ENCODE measurements around the gene PLCD3. TPM values are rescaled to one million over a fixed set of nuclear protein-coding genes. Genes with fewer than 3 reads are reported as not detected.

The PLCD3 gene
- polyA plus RNA-seq, 1 donor = 13.7 TPM

DNA sequence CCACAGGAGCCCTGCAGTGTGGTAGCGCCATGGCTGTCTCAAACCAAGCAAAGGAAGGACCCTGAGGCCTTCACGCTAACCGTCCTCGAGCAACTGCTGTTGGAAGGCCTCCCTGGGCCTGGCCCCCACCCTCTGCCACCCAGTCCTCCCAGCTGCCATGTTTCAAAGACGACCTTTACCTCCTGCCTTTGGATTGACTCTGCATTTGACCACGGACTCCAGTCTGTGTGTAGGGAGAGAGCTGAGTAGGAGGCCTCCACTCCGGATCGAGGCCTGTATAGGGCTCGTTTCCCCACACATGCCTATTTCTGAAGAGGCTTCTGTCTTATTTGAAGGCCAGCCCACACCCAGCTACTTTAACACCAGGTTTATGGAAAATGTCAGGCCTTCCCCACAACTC, 24.3 kb downstream of the PLCD3 start:
- no CpG with 5 or more reads among the region's 9 CpGs for WGBS (ENCODE audit: insufficient coverage, low lambda C conversion rate)
- DNase-seq = no peak
- Histone ChIP-seq H3K4me1 (ENCODE audit: control insufficient read depth, insufficient read depth, low read length) (no peaks in the 10 kb centered on the region), H3K9me3 (ENCODE audit: control insufficient read depth, low read depth, low read length) (no peaks in the 10 kb centered on the region), H3K36me3 (ENCODE audit: control insufficient read depth, insufficient read depth, low read length) (peaks cover 71% of the 10 kb centered on the region), H3K4me3 (ENCODE audit: low read length) (no peak overlapping the region), H3K27me3 (ENCODE audit: control insufficient read depth, insufficient read depth, low read length) (no peaks in the 10 kb centered on the region), H3K27ac (ENCODE audit: low read length) (no peak overlapping the region)

DNA sequence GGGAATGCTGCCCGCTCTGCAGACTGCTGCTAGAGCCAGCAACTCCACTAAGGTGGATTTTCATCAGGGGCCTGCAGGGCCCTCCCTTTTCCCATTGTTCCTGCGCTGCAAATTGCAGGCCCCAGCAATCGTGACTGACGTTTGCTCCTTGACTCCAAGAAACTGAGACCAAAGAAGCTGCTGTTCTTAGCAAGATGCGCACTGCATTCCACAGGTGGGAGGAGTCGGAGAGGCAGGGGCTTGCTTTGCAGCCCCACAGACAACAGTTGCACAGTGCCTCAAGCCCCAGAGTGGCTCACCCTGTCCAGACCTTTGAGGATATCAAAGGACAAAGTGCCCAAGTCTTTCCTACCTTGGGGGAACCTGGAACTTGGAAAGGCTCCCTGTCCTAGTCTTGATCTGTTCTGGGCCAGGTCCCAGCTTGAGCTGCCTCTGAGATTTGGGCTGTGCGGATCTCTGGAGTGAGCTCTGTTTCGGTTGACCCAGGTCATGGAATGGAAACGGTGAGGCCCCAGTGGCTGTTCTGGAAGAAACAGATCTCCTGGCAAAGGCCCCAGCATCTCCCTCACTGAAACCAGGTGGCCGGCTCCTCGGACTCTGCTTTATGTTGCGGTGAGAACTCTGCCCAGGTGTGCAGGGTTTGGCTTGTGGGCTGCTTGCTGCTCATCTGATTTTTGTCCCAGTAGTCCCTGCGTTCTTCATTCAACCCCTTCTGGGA, 24.9 kb downstream of the PLCD3 start:
- H3K4me3 ChIP-seq (ENCODE audit: low read length) = no peak overlapping the region
- H3K27me3 ChIP-seq (ENCODE audit: control insufficient read depth, insufficient read depth, low read length) = no peaks in the 10 kb centered on the region
- H3K27ac ChIP-seq (ENCODE audit: low read length) = no peak overlapping the region
- peaks cover 72% of the 10 kb centered on the region for H3K36me3 ChIP-seq (ENCODE audit: control insufficient read depth, insufficient read depth, low read length)
- no peak for DNase-seq
- no CpG with 5 or more reads among the region's 13 CpGs for WGBS (ENCODE audit: insufficient coverage, low lambda C conversion rate)
- H3K4me1 ChIP-seq (ENCODE audit: control insufficient read depth, insufficient read depth, low read length) = no peaks in the 10 kb centered on the region
- no peaks in the 10 kb centered on the region for H3K9me3 ChIP-seq (ENCODE audit: control insufficient read depth, low read depth, low read length)

DNA sequence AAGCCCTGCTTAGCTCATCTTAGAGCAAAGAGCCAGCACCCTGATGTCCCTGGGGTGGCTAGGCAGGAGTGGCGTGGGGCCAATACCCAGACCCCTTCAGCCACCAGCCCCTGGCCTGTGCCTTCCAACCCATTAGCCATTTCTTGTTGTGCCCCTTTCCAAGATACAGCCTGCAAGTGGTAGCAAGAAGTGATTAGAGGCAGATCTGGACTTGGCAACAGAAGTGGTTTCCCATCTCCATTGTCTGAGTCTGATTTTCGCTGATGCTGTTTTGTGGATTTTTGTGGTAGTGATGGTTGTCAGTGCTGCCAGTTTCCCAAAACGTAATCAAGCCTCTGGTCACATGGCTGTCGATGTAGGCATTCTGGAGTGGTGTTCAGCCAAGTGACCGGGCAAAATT, 25.7 kb downstream of the PLCD3 start:
- WGBS (ENCODE audit: insufficient coverage, low lambda C conversion rate) = no CpG with 5 or more reads among the region's 5 CpGs
- H3K36me3 ChIP-seq (ENCODE audit: control insufficient read depth, insufficient read depth, low read length) = peaks cover 75% of the 10 kb centered on the region
- H3K27me3 ChIP-seq (ENCODE audit: control insufficient read depth, insufficient read depth, low read length) = no peaks in the 10 kb centered on the region
- DNase-seq = no peak
- H3K27ac ChIP-seq (ENCODE audit: low read length) = no peak overlapping the region
- no peaks in the 10 kb centered on the region for H3K9me3 ChIP-seq (ENCODE audit: control insufficient read depth, low read depth, low read length)
- no peaks in the 10 kb centered on the region for H3K4me1 ChIP-seq (ENCODE audit: control insufficient read depth, insufficient read depth, low read length)
- no peak overlapping the region for H3K4me3 ChIP-seq (ENCODE audit: low read length)

DNA sequence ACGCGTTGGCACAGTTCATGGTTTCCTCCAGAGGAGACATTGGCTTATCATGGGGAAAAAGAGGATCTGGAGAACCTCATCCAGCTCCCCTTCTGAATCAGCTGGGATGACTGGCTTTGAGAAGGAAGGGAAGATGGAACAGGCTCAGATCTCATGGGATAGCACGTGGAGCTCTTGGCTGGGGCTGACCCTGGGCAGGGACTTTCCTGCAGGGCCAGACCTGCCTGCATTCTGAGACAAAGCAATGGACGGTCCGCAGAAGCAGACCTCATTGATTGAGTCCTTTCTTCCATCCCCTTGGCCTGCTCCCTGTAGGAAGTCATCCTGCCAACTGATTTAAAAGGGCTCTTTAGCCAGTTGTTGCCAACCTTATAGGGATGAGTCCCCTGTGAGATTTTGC, 26.2 kb downstream of the PLCD3 start:
- no peaks in the 10 kb centered on the region for H3K4me1 ChIP-seq (ENCODE audit: control insufficient read depth, insufficient read depth, low read length)
- no peaks in the 10 kb centered on the region for H3K9me3 ChIP-seq (ENCODE audit: control insufficient read depth, low read depth, low read length)
- H3K4me3 ChIP-seq (ENCODE audit: low read length) = no peak overlapping the region
- no peak for DNase-seq
- no CpG with 5 or more reads among the region's 5 CpGs for WGBS (ENCODE audit: insufficient coverage, low lambda C conversion rate)
- H3K27me3 ChIP-seq (ENCODE audit: control insufficient read depth, insufficient read depth, low read length) = no peaks in the 10 kb centered on the region
- H3K36me3 ChIP-seq (ENCODE audit: control insufficient read depth, insufficient read depth, low read length) = peaks cover 78% of the 10 kb centered on the region
- no peak overlapping the region for H3K27ac ChIP-seq (ENCODE audit: low read length)

DNA sequence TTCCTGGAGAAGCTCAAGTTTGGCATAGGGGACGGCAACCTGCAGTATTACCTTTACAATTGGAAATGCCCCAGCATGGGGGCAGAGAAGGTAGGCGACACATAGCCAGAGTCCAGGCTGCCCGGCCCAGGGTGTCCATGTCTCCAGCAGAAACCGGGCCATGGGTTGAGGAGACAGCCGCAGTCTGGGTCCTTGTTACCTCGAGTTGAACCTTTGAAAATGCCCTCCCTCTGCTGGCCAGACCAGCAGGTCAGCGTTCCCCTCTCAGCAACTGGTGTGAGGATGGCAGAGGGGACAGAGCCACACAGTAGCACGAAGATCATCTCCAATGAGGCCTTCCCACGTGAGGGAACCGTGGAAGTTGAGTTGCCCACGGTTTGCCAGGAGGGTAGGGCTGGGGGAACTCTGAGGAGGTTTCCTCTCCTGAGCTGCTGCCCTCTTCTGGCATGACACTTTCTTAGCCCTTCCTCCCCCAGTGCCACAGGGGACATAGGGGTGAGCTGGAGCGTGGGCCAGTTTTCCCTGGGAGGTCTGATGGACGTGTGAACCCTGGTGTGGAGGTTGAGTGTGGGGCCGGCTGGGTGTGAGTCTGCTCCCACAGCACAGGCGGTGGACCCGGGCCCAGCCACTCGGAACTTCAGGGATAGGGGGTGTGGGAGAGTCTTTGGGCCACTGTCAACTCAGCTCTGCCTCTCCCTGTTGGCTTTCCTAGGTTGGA, 27.2 kb downstream of the PLCD3 start:
- no CpG with 5 or more reads among the region's 17 CpGs for WGBS (ENCODE audit: insufficient coverage, low lambda C conversion rate)
- Histone ChIP-seq H3K4me1 (ENCODE audit: control insufficient read depth, insufficient read depth, low read length) (no peaks in the 10 kb centered on the region), H3K27ac (ENCODE audit: low read length) (no peak overlapping the region), H3K27me3 (ENCODE audit: control insufficient read depth, insufficient read depth, low read length) (no peaks in the 10 kb centered on the region), H3K4me3 (ENCODE audit: low read length) (no peak overlapping the region), H3K9me3 (ENCODE audit: control insufficient read depth, low read depth, low read length) (no peaks in the 10 kb centered on the region), H3K36me3 (ENCODE audit: control insufficient read depth, insufficient read depth, low read length) (peaks cover 79% of the 10 kb centered on the region)
- DNase-seq = no peak

DNA sequence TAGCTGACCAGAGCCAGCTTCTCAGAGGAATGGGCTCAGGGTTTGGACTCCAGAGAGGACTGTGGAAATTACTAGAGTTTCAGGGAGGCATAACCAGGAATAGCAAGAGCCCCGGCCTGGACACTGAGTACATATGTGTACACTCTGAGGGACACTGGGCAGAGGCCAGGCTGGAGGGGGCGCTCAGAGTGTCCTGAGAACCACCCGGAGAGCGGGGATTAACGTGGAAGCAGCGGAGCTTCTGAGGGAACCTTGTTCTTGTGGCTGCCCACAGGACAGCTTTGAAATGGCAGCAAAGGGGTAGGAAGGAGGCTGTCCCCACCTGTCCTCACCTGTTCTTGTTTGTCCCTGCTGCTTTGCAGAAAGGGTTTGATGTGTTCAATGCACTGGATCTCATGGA, 27.8 kb downstream of the PLCD3 start:
- Histone ChIP-seq H3K27me3 (ENCODE audit: control insufficient read depth, insufficient read depth, low read length) (no peaks in the 10 kb centered on the region), H3K27ac (ENCODE audit: low read length) (no peak overlapping the region), H3K4me1 (ENCODE audit: control insufficient read depth, insufficient read depth, low read length) (no peaks in the 10 kb centered on the region), H3K9me3 (ENCODE audit: control insufficient read depth, low read depth, low read length) (no peaks in the 10 kb centered on the region), H3K4me3 (ENCODE audit: low read length) (no peak overlapping the region), H3K36me3 (ENCODE audit: control insufficient read depth, insufficient read depth, low read length) (peaks cover 84% of the 10 kb centered on the region)
- no peak for DNase-seq
- WGBS (ENCODE audit: insufficient coverage, low lambda C conversion rate) = no CpG with 5 or more reads among the region's 6 CpGs

DNA sequence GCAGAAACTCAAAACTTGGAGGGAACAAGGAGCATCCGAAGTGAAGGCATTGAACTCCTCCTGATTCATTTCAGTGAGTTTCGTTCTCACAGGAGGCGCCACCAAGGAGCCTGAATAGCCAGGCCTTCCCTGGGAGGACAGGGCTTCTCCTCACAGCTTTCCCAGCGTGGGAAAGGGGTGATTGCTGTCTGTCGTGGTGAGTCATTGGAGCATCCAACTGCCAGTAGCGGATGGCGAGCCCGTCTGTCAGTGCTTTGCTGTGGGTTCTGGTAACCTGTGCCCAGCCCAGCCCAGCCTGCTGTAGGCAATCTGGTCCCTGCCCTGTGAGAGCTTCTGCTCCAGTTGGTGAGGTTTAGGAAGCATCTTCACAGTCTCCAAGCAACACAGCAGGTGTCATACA, 28.3 kb downstream of the PLCD3 start:
- Histone ChIP-seq H3K4me3 (ENCODE audit: low read length) (no peak overlapping the region), H3K9me3 (ENCODE audit: control insufficient read depth, low read depth, low read length) (no peaks in the 10 kb centered on the region), H3K36me3 (ENCODE audit: control insufficient read depth, insufficient read depth, low read length) (peaks cover 87% of the 10 kb centered on the region), H3K4me1 (ENCODE audit: control insufficient read depth, insufficient read depth, low read length) (no peaks in the 10 kb centered on the region), H3K27me3 (ENCODE audit: control insufficient read depth, insufficient read depth, low read length) (no peaks in the 10 kb centered on the region), H3K27ac (ENCODE audit: low read length) (no peak overlapping the region)
- WGBS (ENCODE audit: insufficient coverage, low lambda C conversion rate) = no CpG with 5 or more reads among the region's 8 CpGs
- no peak for DNase-seq

DNA sequence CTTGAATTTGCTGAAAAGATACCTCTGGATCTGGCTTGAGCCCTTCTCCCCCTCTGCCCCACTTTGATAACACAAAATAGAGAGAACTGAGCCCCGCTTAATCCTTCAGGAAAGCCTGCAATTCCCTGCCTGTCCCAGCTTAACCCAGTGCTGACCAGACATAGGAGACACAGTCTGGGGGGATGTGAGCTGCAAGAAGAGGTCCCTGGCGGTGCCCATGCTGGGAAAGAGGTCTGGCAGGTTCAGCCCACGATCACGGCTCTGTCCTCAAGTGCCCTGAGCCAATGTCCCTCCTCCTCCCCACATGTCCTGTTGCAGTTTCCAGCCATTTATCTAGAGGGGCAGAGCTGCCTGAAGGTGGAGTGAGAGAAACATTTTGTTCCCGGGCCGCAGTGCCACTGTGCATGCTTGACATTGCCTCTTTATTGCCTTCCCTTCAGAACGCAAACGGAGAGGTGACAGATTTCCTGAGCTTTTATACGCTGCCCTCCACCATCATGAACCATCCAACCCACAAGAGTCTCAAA, 29.0 kb downstream of the PLCD3 start:
- no peak overlapping the region for H3K27ac ChIP-seq (ENCODE audit: low read length)
- no peak for DNase-seq
- H3K4me3 ChIP-seq (ENCODE audit: low read length) = no peak overlapping the region
- no peaks in the 10 kb centered on the region for H3K4me1 ChIP-seq (ENCODE audit: control insufficient read depth, insufficient read depth, low read length)
- H3K9me3 ChIP-seq (ENCODE audit: control insufficient read depth, low read depth, low read length) = no peaks in the 10 kb centered on the region
- WGBS (ENCODE audit: insufficient coverage, low lambda C conversion rate) = 87% methylated on average over 3 of the region's 9 CpGs
- H3K36me3 ChIP-seq (ENCODE audit: control insufficient read depth, insufficient read depth, low read length) = peaks cover 88% of the 10 kb centered on the region
- no peaks in the 10 kb centered on the region for H3K27me3 ChIP-seq (ENCODE audit: control insufficient read depth, insufficient read depth, low read length)

DNA sequence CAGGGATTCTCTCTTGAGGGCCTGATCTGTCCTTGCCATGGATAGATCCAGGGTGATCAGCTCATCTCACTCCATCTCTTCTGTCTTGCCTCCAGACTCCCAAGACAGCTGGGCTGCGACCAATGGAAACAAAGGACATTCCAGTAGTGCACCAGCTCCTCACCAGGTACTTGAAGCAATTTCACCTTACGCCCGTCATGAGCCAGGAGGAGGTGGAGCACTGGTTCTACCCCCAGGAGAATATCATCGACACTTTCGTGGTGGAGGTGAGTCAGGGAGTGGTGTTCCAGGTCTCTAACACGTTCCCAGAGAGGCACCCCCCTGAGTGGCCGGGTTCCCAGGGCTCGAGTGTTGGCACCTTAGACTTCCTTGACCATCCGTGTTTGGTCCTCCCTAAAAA, 29.5 kb downstream of the PLCD3 start:
- H3K4me1 ChIP-seq (ENCODE audit: control insufficient read depth, insufficient read depth, low read length) = no peaks in the 10 kb centered on the region
- H3K27me3 ChIP-seq (ENCODE audit: control insufficient read depth, insufficient read depth, low read length) = no peaks in the 10 kb centered on the region
- no peak for DNase-seq
- WGBS (ENCODE audit: insufficient coverage, low lambda C conversion rate) = no CpG with 5 or more reads among the region's 9 CpGs
- no peak overlapping the region for H3K27ac ChIP-seq (ENCODE audit: low read length)
- no peaks in the 10 kb centered on the region for H3K9me3 ChIP-seq (ENCODE audit: control insufficient read depth, low read depth, low read length)
- H3K36me3 ChIP-seq (ENCODE audit: control insufficient read depth, insufficient read depth, low read length) = peaks cover 89% of the 10 kb centered on the region
- no peak overlapping the region for H3K4me3 ChIP-seq (ENCODE audit: low read length)

DNA sequence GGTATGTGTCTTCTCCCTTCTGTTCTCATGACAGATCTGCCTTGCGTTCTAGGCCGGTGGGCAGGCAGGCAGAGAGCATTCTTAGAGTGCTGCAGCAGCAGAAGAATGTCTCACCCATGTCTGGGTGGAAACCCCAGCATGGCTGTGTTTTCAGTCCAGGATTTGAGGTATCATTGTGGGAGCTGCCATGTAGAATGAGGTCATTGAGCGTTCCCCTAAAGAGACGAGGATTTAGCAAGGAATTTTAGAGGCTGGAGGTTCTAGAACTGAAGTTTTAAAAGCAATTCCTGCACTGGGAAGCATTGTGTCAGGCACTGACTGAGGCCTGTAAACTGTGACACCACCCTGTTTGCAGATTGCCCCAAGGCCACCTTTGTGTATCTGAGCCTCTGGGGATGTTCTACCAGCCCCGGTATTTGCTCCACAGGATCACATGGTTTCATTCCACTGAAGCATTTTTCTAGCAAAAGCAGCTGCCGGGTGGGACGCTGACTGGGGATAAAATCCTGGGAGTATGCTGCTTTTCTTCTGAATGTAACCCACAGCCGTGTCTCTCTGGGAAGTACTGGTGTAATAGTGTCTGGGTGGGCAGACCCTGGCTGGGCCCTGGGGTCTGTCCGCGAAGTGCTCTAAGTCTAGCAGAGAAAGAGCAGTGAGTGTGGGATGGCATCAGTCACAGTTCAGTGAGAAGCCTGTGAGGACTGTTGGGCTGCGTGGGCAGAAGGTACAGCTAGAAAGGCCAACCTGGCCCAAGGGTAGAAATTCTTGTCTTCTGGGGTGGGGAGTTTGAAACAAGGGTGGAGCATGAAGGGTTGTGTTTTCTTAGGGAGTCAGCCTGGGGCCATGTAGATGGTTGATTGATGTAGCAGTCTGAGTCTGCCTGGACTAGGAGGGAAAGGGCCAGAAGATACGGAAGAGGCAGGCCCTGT, 30.2 kb downstream of the PLCD3 start:
- Histone ChIP-seq H3K27ac (ENCODE audit: low read length) (no peak overlapping the region), H3K27me3 (ENCODE audit: control insufficient read depth, insufficient read depth, low read length) (no peaks in the 10 kb centered on the region), H3K4me1 (ENCODE audit: control insufficient read depth, insufficient read depth, low read length) (no peaks in the 10 kb centered on the region), H3K9me3 (ENCODE audit: control insufficient read depth, low read depth, low read length) (no peaks in the 10 kb centered on the region), H3K36me3 (ENCODE audit: control insufficient read depth, insufficient read depth, low read length) (peaks cover 89% of the 10 kb centered on the region), H3K4me3 (ENCODE audit: low read length) (no peak overlapping the region)
- DNase-seq = no peak
- WGBS (ENCODE audit: insufficient coverage, low lambda C conversion rate) = no CpG with 5 or more reads among the region's 12 CpGs
